ACC112 (cell line): ENCODE measurements around the gene TMEM259.

Source experiments
- H2AFZ ChIP-seq: fragments of 200-600 bp; sonication (generic); one replicate; pipeline ENCODE4 v1.6.0; 2017; ENCODE audit warnings: antibody characterized with exemption, low read length; ENCODE audit not compliant: unreplicated experiment
- H3K27ac ChIP-seq: fragments of 200-600 bp; sonication (generic); 2 replicates; pipeline ENCODE4 v1.5.1; 2014; ENCODE audit warnings: low read depth, mild to moderate bottlenecking, antibody characterized with exemption, low read length, moderate library complexity
- H3K27me3 ChIP-seq: fragments of 200-600 bp; sonication (generic); 2 replicates; pipeline ENCODE4 v1.6.1; 2014; ENCODE audit warnings: mild to moderate bottlenecking, antibody characterized with exemption, low read length, moderate library complexity, mixed read lengths; ENCODE audit not compliant: insufficient read depth
- H3K36me3 ChIP-seq: fragments of 200-600 bp; sonication (generic); 2 replicates; pipeline ENCODE4 v1.6.1; 2016; ENCODE audit warnings: mild to moderate bottlenecking, antibody characterized with exemption, low read length, moderate library complexity, mixed read lengths; ENCODE audit not compliant: insufficient read depth
- H3K4me1 ChIP-seq: fragments of 200-600 bp; sonication (generic); one replicate; pipeline ENCODE4 v1.6.1; 2016; ENCODE audit warnings: low read length, mixed read lengths; ENCODE audit not compliant: insufficient read depth, unreplicated experiment, control insufficient read depth
- H3K4me3 ChIP-seq: fragments of 200-600 bp; sonication (generic); 2 replicates; pipeline ENCODE4 v1.5.1; 2014; ENCODE audit warnings: mild to moderate bottlenecking, low read depth, low read length
- H3K79me2 ChIP-seq: fragments of 200-600 bp; sonication (generic); one replicate; pipeline ENCODE4 v1.6.0; 2016; ENCODE audit warnings: low read length; ENCODE audit not compliant: control insufficient read depth, unreplicated experiment, insufficient read depth

TMEM259 gene

GRCh38 chr19:1019616-1019961 lies 1.3 kb downstream of the TMEM259 start:
- Histone ChIP-seq H3K4me1 (peaks cover 27% of the 10 kb centered on the region), H3K27ac (no peak overlapping the region), H3K4me3 (peak overlapping the region; percentile 91), H3K36me3 (no peaks in the 10 kb centered on the region), H3K27me3 (no peaks in the 10 kb centered on the region), H3K79me2 (peaks cover 62% of the 10 kb centered on the region), H2AFZ (no peak overlapping the region)

GRCh38 chr19:1018932-1019615 lies 1.8 kb downstream of the TMEM259 start:
- Histone ChIP-seq H3K36me3 (no peaks in the 10 kb centered on the region), H3K27ac (no peak overlapping the region), H3K4me3 (peak overlapping the region; percentile 91), H3K79me2 (peaks cover 67% of the 10 kb centered on the region), H3K27me3 (no peaks in the 10 kb centered on the region), H2AFZ (no peak overlapping the region), H3K4me1 (peaks cover 27% of the 10 kb centered on the region)

- peak overlapping the region; percentile 25; the same call in 1 of the 2 replicates for H3K4me3 ChIP-seq
- peaks cover 74% of the 10 kb centered on the region for H3K79me2 ChIP-seq
- no peak overlapping the region for H3K27ac ChIP-seq
- H3K4me1 ChIP-seq: peaks cover 27% of the 10 kb centered on the region
- H3K27me3 ChIP-seq: no peaks in the 10 kb centered on the region
- no peaks in the 10 kb centered on the region for H3K36me3 ChIP-seq
- no peak overlapping the region for H2AFZ ChIP-seq
Measured at GRCh38 chr19:1018393-1018792, 2.5 kb downstream of the TMEM259 start.

- Histone ChIP-seq H3K79me2 (peaks cover 74% of the 10 kb centered on the region), H3K27ac (no peak overlapping the region), H2AFZ (no peak overlapping the region), H3K27me3 (no peaks in the 10 kb centered on the region), H3K36me3 (no peaks in the 10 kb centered on the region), H3K4me1 (peaks cover 27% of the 10 kb centered on the region), H3K4me3 (no peak overlapping the region)
Measured at GRCh38 chr19:1017906-1018305, 3.0 kb downstream of the TMEM259 start.

GRCh38 chr19:1017115-1017905 lies 3.6 kb downstream of the TMEM259 start:
- no peaks in the 10 kb centered on the region for H3K36me3 ChIP-seq
- no peak overlapping the region for H2AFZ ChIP-seq
- peak overlapping the region; percentile 35; the same call in 1 of the 2 replicates for H3K27ac ChIP-seq
- peaks cover 27% of the 10 kb centered on the region for H3K4me1 ChIP-seq
- peak overlapping the region; percentile 29; the same call in 1 of the 2 replicates for H3K4me3 ChIP-seq
- no peaks in the 10 kb centered on the region for H3K27me3 ChIP-seq
- peaks cover 74% of the 10 kb centered on the region for H3K79me2 ChIP-seq

GRCh38 chr19:1016647-1017114 lies 4.2 kb downstream of the TMEM259 start:
- no peaks in the 10 kb centered on the region for H3K27me3 ChIP-seq
- H3K4me1 ChIP-seq: peaks cover 27% of the 10 kb centered on the region
- no peak overlapping the region for H2AFZ ChIP-seq
- H3K79me2 ChIP-seq: peaks cover 74% of the 10 kb centered on the region
- no peaks in the 10 kb centered on the region for H3K36me3 ChIP-seq
- H3K4me3 ChIP-seq: 0 out of 2 replicates have a peak overlapping the region, but pooled peaks have one; percentile 29
- peak overlapping the region; percentile 35; the same call in 1 of the 2 replicates for H3K27ac ChIP-seq

GRCh38 chr19:1015782-1016646 lies 4.9 kb downstream of the TMEM259 start:
- Histone ChIP-seq H3K27me3 (no peaks in the 10 kb centered on the region), H3K27ac (peak overlapping the region; percentile 23; the same call in 1 of the 2 replicates), H3K4me3 (no peak overlapping the region), H3K79me2 (peaks cover 74% of the 10 kb centered on the region), H3K4me1 (peaks cover 27% of the 10 kb centered on the region), H3K36me3 (no peaks in the 10 kb centered on the region), H2AFZ (no peak overlapping the region)

GRCh38 chr19:1015061-1015781 lies 5.7 kb downstream of the TMEM259 start:
- no peak overlapping the region for H3K27ac ChIP-seq
- no peak overlapping the region for H2AFZ ChIP-seq
- H3K79me2 ChIP-seq: peaks cover 69% of the 10 kb centered on the region
- no peaks in the 10 kb centered on the region for H3K27me3 ChIP-seq
- H3K4me3 ChIP-seq: no peak overlapping the region
- H3K36me3 ChIP-seq: no peaks in the 10 kb centered on the region
- peaks cover 27% of the 10 kb centered on the region for H3K4me1 ChIP-seq

- no peaks in the 10 kb centered on the region for H3K36me3 ChIP-seq
- H3K27ac ChIP-seq: no peak overlapping the region
- peaks cover 60% of the 10 kb centered on the region for H3K79me2 ChIP-seq
- H3K4me1 ChIP-seq: peaks cover 27% of the 10 kb centered on the region
- no peaks in the 10 kb centered on the region for H3K27me3 ChIP-seq
- no peak overlapping the region for H2AFZ ChIP-seq
- H3K4me3 ChIP-seq: no peak overlapping the region
Measured at GRCh38 chr19:1014161-1015060, 6.5 kb downstream of the TMEM259 start.
